GM21423 (cell line): Measurements from ENCODE around the gene BTN1A1.

Source experiments
- ATAC-seq: cut with Tn5 transposase; IDR thresholded peaks from one replicate; pipeline ENCODE4 v1.9.1; 2021; ENCODE audit warnings: mild to moderate bottlenecking, moderate library complexity; ENCODE audit not compliant: unreplicated experiment

BTN1A1 gene

DNA sequence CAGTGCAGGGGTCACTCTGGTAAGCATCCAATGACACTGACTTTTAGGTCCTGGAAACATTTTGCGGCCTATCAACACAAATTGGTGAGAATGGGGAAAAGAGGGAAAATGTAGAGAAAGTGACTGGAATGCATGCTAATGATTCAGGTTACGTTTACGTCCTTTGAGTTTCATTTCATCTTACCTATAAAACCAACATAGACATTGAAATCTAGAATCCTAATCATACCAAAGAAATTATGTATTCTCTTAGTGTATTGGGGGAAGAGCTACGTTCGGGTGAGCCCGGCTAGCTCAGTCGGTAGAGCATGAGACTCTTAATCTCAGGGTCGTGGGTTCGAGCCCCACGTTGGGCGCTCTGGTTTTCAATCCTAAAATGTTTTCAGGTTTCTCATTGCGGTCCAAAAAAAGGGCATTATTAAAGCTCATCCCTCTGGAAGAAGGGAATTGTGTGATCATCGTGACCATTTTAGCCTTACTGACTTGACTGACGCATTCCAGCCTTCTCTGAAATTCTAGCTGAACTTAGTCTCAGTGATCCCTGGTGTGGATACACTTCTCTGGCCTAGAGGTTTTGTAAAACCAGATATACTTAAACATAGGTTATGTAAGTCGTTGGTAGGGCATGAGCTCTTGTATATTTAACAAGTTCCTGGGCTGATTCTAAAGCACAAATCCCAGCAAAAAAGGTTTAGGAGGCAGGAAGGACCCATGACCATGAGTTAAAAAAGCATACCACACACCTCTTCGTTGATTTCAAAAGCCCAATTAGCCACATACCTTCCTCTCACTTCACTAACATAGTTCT is 56.4 kb downstream of the BTN1A1 start:
- ATAC-seq = no peak
